ENCODE data around the gene FBXO44.

Gene FBXO44

DNA sequence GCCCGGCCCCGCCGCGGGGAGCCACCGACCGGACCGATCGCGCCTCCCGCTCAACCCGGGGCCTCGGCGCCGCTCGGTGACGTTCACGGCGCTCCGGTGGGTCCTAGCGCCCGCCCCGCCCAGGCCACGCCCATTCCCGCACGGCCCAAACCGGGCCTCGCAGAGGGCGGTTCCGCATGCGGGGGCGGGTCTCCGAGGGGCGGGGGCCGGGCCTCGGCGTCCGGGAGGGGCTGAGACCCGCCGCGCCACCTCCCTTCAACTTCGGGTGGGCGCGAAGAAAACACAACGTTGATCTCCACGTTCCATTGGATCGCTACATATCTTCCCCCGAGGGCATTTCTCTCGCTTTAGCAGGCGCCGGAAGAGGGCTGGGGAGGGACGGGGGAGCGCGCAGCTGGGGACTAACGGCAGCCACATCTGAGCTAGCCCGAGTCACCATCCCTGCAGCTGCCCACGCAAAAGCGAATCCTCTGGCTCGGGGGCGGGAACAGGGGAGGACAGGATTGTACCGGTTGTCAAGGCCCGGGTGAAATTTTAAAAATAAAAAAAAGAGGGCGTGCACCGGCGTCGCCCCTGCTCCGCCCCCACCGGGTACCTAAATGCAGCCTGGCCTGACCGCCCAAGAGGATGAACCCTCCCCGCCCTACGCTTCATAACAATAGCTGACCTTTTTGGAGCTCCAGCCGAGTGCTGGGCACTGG, 26.5 kb downstream of the FBXO44 start, which contains the start of gene MAD2L2:
MAD2L2 (minus strand) TSS at position 78 of the 701 bp plus-strand sequence. CDS start 547 bp downstream, outside the sequence.
- peak within 1 kb of the TSS; percentile 91 for H3K4me3 ChIP-seq (ENCODE audit: low read depth, low read length)
- TF ChIP-seq, protein P1, sequence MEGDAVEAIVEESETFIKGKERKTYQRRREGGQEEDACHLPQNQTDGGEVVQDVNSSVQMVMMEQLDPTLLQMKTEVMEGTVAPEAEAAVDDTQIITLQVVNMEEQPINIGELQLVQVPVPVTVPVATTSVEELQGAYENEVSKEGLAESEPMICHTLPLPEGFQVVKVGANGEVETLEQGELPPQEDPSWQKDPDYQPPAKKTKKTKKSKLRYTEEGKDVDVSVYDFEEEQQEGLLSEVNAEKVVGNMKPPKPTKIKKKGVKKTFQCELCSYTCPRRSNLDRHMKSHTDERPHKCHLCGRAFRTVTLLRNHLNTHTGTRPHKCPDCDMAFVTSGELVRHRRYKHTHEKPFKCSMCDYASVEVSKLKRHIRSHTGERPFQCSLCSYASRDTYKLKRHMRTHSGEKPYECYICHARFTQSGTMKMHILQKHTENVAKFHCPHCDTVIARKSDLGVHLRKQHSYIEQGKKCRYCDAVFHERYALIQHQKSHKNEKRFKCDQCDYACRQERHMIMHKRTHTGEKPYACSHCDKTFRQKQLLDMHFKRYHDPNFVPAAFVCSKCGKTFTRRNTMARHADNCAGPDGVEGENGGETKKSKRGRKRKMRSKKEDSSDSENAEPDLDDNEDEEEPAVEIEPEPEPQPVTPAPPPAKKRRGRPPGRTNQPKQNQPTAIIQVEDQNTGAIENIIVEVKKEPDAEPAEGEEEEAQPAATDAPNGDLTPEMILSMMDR (IDR thresholded peaks at IDR 0.05; ENCODE audit: low read depth, low read length): no peak

DNA sequence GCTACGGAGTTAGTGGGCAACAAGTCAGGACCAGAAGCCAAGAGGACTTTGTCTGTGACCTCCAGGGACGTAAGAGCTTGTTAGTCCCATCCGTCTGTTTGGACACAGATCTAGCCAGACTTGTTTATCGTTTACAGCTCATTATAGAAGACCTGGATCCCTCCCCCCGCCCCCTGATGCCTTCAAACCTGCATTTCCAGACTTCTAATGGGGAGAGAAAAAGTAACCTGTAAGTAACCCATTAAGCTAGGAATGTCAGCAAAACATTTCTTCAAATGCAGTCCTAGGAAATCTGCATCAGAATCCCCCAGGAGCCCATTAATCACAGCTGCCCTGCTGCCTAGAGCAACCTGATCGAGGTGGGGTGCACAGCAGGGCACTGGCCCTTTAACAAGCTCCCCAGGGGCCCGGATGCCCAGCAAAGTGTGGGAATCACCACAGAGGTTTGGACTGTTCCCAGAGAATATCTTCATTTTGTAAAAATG, 27.7 kb downstream of the FBXO44 start:
- TF ChIP-seq, protein P1 (IDR thresholded peaks at IDR 0.05; ENCODE audit: low read depth, low read length): no peak
- H3K4me3 ChIP-seq (ENCODE audit: low read depth, low read length): no peak overlapping the region

DNA sequence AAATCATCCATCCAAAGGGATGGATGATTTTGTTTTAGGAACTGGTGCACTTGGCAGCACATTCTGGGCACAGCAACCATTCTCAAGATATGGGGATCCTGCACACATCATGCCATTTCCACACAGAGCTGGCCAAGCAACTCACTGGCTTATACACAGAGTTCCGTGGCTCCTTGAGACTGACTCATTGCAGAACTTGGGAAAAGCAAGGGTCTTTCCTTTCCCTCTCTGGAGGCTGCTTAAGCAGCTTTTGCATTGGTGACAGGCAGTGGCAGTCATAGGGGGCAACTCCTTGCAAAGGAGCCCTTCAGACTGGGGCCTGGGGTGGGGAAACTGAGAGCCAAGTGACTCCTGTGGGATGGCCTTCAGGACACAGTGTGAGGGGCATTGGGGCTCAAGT, 28.1 kb downstream of the FBXO44 start:
- TF ChIP-seq, protein P1 (IDR thresholded peaks at IDR 0.05; ENCODE audit: low read depth, low read length): no peak
- no peak overlapping the region for H3K4me3 ChIP-seq (ENCODE audit: low read depth, low read length)

DNA sequence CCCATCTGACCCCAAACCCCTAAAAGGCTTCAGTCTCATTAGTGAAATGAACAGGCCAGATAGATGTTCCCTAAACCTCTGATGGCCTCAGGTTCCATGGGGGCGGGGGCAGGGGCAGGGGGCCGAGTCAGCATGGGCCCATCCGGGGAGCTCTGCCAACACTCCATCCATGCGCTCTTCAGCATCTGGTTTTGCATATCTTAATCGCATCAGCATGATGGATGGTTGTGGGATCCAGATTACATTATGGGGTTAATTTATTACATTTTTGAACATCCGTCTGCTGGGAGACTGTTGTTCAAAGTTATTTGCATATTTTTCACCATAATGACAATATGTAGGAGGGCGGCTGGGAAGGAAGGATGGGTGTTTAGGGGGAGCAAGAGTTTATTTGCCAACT, 29.4 kb downstream of the FBXO44 start:
- no peak overlapping the region for H3K4me3 ChIP-seq (ENCODE audit: low read depth, low read length)
- TF ChIP-seq, protein P1 (IDR thresholded peaks at IDR 0.05; ENCODE audit: low read depth, low read length): no peak

DNA sequence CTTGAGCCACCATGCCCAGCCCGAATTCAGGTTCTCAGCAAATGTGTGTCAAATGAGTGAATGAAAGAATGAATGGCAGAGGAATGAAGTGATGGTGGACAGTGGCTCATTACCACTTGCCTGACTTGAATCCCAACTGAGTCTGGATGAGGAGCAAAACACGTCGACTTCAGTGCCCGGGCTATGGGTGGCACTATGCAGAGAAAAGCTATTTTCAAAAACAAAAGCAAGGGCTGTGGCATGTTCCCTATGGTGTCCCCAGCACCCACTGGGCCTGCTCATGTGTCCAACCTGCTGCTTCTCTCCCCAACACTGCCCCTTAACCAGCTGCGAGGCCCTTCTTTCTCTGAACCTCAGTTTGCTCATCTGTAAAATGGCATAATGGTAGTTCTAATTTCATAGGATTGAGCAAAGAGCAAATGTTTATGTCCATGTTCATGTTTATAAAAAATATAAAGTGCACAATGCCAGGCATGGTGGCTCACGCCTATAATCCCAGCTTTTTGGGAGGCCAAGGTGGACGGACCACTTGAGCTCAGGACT, 30.6 kb downstream of the FBXO44 start:
- TF ChIP-seq, protein P1 (IDR thresholded peaks at IDR 0.05; ENCODE audit: low read depth, low read length): no peak
- H3K4me3 ChIP-seq (ENCODE audit: low read depth, low read length): no peak overlapping the region

DNA sequence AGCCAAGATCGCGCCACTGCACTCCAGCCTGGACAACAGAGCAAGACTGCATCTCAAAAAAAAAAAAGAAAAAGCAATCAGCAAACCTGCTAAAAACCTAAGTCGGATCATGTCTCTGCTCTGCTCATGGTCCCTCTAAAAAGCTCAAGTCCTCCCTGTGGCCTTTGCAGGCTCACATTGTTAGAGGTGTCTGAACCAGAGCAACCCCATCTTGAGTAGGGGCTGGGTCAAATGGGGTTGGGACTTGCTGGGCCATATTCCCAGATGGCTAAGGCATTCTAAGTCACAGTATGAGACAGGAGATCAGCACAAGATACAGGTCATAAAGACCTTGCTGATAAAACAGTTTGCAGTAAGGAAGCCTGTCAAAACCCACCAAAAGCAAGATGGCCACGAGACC, 33.8 kb downstream of the FBXO44 start:
- TF ChIP-seq, protein P1 (IDR thresholded peaks at IDR 0.05; ENCODE audit: low read depth, low read length): no peak
- no peak overlapping the region for H3K4me3 ChIP-seq (ENCODE audit: low read depth, low read length)

Measured in WI38 (cell line).